GM19099 (cell line): ENCODE measurements around the gene EFNA5.

Experiments used
- POLR2A ChIP-seq: IDR thresholded peaks from 3 replicates; pipeline ENCODE4 v1.6.1; 2011; ENCODE audit warnings: low read depth; ENCODE audit not compliant: insufficient read length; ENCODE audit errors: extremely low read depth

EFNA5 gene

DNA sequence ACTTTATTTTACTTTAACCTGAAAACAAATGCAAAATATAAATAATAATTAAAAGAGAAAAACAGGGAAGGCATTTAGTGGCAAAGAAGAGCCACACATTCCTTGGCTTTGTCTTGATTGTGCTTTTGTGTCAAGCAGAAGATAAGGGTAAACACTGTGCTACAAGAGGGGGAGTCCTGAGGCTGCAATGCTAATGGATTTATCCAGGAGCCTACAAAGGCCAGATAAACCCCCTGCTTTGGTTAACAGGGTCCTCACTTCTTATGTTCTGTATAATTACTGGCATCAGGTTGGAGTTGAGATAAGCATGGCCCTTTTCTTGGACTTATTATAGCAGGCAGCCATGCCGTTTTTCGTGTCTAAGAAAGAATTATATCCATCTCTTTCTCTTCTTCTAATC, 302.8 kb downstream of the EFNA5 start:
- TF ChIP-seq POLR2A: no peak

- no peak for TF ChIP-seq POLR2A
Observed at GRCh38 chr5:107367480-107367879, 303.3 kb downstream of the EFNA5 start.

GRCh38 chr5:107365320-107366109, 305.2 kb downstream of the EFNA5 start:
- TF ChIP-seq POLR2A: no peak

DNA sequence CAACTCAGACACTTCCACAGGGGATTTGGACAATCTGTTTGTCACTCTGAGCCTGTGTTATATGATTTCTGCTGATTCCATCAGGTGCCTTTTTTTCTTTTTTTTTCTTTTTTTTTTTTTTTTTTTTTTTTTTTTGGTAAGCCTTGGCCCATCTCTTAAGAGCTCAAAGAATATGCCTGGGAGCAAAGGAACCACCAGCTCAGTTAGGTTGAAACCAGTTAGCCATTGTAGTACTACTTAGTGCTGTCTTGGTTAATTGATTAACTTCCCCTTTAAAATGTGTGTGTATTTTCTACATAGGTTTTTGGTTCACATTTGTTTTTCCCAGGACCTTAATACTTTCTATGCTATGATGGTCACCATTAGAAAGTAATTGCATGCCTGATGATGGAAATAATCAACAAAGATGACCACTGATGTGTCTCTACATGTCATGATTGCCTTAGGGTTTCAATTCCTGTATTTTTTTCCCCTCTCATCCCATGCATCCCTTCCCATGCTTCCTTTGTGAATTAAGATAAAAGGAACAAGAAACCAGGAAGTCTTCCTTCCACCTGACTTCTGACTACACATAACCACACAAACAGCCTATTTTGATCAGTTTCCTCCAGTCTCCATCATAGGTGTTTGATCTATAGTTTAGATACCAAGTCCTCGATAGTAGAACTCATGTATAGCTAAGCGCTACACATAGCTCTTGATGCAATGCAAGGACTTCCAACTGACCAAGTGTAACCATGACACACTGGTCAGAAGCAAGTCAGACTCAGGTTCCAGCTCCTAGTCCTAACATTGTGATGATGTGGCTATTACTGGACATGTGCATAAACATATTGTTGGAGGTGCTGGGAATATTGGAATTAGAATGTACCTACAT, 306.1 kb downstream of the EFNA5 start:
- TF ChIP-seq POLR2A: no peak

- no peak for TF ChIP-seq POLR2A
Observed at GRCh38 chr5:107363768-107364167, 307.0 kb downstream of the EFNA5 start.

DNA sequence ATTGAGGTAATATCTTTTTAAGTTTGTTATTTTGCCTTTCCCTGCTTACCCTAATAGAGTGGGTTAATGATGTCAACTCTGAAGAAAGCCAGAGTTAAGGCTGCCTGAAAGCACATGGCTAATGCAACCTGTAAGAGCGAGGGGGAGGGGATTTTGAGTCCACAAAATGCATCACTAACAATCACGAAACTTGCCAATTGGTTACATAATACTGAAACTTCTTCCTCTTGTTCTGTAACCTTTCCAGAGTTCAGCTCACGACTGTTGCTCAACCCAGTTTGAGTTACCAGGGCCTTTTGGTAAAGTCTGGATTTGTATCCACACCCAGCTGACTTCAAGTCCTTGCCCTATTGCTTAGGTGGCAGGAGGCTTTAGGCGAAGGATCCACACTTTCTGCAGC, 308.8 kb downstream of the EFNA5 start:
- TF ChIP-seq POLR2A: no peak

- no peak for TF ChIP-seq POLR2A
Observed at GRCh38 chr5:107359916-107360234, 310.9 kb downstream of the EFNA5 start.

DNA sequence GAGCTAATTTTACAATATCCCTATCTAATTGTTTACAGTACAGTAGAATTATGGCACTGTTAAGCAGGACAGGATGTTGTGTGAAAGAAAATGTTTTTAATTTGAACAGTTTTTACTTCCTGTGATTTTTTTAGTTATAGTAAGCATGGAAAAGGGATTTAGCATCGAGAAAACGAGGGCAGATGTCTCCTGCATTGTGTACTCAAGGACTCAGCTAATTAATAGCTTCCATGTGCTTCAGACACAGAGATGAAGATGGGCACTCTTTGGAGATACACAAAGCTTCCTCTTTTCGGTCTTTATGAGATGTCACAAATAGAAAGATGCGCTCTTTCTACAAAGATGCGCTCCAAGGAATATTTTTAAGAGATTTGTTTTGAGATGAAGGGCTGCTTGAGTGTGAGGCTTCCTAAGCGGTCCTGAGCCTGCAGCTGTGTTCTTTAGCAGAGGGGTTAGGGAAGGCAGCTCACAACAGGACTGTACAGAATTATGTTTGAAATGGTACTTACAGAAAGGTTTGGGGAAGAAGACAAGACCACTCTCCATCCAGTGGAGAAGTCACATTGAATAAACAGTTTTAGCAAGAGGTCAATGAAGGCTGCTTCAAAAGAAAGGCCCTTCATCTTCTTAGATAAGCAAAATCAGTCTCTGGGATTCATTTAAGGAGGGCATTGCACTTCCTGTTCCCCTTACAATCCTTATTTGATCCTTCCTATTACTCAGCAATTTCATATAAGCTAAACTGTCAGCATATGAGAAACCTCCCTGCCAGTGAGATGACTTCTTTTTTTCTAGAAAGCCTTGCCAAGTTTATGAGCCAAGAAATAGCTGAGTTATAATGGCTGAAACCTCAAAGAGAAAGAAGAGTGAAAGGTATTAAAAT, 311.5 kb downstream of the EFNA5 start:
- no peak for TF ChIP-seq POLR2A

DNA sequence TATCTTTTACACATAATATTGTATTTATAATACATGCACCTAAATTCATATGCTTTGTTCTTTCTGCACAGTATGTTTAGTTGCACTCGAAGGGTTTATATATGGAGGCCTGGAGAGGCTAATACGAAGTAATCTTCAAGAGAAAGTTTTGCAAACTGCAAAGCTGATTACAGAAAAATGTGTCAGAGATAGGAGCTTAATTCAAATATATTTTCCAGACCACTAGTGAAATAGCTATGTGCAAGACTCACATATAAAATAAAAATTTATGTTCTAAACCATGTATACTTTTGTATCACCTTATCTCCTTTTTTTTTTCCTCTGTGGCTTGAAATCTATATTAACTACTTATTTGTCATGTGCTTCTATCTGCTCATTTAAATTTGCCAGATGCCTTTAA, 313.8 kb downstream of the EFNA5 start:
- TF ChIP-seq POLR2A: no peak

GRCh38 chr5:107352576-107352975, 318.2 kb downstream of the EFNA5 start:
- TF ChIP-seq POLR2A: no peak

GRCh38 chr5:107342371-107342770, 328.4 kb downstream of the EFNA5 start:
- TF ChIP-seq POLR2A: no peak

- TF ChIP-seq POLR2A: no peak
Observed at GRCh38 chr5:107341376-107342084, 329.2 kb downstream of the EFNA5 start.

DNA sequence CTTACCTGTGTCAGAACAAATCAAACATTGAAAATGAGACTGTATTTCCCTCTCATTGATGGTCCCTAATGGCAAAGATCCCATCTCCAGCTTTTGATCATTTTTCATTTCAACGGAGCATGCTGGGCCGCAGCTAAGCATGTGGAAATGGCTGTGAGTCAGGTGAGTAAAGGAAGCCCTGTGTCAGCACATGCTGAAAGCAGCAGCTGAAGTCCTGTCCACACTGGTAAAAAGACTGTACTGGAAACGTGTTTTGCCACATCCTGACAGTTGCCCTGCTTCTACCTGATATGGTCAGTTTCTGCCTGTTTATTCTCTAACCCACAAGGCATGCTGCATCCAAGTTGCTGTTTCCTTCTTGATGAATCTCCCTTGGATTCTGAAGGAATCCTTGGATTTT, 330.1 kb downstream of the EFNA5 start:
- no peak for TF ChIP-seq POLR2A

DNA sequence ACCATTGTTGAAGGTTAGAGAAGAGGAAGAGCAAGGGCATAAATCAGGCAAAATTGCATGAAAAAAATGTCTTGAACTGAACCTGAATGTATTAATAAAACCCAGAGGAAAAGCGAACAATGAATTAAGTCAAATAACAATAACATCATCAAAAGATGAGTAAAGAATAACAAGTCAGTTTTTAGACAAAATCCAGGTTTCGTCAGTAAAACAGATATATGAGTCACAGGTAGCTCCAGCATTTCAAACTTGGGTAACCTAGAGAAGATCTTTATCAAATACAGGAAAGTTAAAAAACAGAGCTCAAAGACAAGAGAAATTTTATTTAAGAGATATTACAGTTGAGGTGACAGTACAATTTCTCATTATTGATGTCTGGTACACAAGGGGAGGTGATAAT, 332.4 kb downstream of the EFNA5 start:
- TF ChIP-seq POLR2A: no peak

- TF ChIP-seq POLR2A: no peak
Observed at GRCh38 chr5:107337281-107337680, 333.5 kb downstream of the EFNA5 start.
